Stimulated activated memory B cell treated with anti-CD40 and anti-IgM and Interleukin-4, amounts not matched to agents 10 μg/mL and 1 μg/mL and 100 μg/mL, for 72 hours (primary cell): ENCODE data around the gene RASGRP2.

Source experiments
- ATAC-seq: fragments of 150-1000 bp; cut with Tn5 transposase; 2 replicates; pipeline ENCODE4 v1.10.0; 2021
- H3K27ac Mint-ChIP-seq: one replicate; pipeline ENCODE4 v1.8.0; 2022; ENCODE audit warnings: mild to moderate bottlenecking, mixed read lengths
- H3K27me3 Mint-ChIP-seq: one replicate; pipeline ENCODE4 v1.8.0; 2022; ENCODE audit warnings: mixed read lengths
- H3K36me3 Mint-ChIP-seq: one replicate; pipeline ENCODE4 v1.8.0; 2022; ENCODE audit warnings: mixed read lengths
- H3K4me1 Mint-ChIP-seq: one replicate; pipeline ENCODE4 v1.8.0; 2022; ENCODE audit warnings: mixed read lengths
- H3K4me3 Mint-ChIP-seq: one replicate; pipeline ENCODE4 v1.8.0; 2022; ENCODE audit warnings: mild to moderate bottlenecking, moderate library complexity, mixed read lengths
- H3K9me3 Mint-ChIP-seq: one replicate; pipeline ENCODE4 v1.8.0; 2022; ENCODE audit warnings: mixed read lengths

Gene RASGRP2

DNA sequence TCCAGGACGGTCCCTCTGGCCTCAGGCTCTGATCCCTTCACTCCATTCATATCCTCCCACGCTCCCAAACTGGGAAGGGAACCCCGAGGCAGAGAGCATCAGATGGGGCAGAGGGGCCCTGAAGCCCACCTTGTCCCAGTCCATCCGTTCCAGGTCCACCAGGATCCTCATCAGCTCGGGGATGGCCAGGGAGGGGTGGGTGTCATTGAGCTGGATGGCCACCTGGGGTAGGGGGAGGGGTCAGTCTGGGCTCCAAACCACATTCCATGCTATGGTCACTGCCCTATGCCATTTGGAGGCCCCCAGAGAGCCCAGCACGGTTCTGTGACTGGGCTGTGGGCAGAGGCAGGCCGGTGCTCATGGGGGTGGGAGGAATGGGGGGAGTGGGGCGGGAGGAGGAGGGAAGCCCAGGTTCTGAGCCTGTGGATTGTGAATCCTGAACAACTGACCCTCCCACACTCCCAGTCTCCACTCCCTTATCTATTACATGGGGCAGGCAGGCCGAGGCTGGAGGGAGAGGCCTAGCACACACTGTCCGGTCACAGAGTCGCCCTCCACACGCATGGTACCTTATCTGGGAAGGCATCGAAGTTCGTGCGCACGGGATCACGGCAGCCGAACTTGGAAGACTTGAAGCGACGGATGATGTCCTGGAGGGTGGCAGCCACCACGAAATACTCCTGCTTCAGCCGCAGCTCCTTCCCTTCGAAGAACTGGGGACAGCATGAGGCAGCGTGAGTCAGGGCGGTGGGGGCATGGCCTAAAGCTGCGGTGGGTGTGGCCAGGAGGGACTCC lies 10.4 kb upstream of the RASGRP2 start:
- Mint-ChIP-seq H3K4me3 (no peak overlapping the region), H3K9me3 (no peaks in the 10 kb centered on the region), H3K27ac (no peak overlapping the region), H3K4me1 (peaks cover 30% of the 10 kb centered on the region), H3K36me3 (peaks cover 31% of the 10 kb centered on the region), H3K27me3 (no peaks in the 10 kb centered on the region)
- ATAC-seq, result no peak

DNA sequence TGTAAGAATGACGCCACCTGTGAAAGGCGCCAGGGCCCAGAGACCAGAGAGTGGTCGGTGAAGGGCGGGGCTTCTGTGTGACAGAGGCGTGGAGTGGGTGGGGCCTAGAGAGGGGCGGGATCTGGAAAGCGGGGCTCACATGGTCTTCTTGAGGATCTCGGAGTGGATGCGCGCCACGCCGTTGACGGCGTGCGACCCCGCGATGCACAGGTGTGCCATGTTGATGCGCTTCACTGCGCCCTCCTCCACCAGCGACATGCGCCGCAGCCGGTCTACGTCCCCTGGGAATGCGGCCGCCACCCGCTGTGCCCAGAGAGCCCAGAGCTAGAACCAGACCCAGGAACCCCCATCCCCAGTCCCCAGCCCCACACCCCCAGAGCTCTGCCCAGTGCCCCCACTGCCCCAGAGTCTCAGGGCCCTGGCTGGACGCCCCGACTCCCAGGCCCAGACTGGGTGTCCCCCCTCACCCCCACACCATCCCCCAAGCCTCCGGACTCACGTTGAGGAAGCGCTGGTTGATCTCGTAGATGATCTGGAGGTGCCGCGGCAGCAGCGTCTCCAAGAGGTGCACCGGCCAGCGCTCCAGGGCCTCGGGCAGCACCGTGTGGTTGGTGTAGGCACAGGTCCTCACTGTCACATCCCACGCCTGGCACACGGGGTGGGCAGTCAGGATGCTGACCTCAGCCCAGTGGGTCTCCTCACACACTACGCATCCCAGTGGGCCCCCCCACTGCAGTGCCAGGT lies 9.6 kb upstream of the RASGRP2 start:
- ATAC-seq, result peak; percentile 6
- Mint-ChIP-seq H3K9me3 (no peaks in the 10 kb centered on the region), H3K27me3 (no peaks in the 10 kb centered on the region), H3K4me3 (no peak overlapping the region), H3K27ac (peak overlapping the region; percentile 21), H3K36me3 (peaks cover 31% of the 10 kb centered on the region), H3K4me1 (peaks cover 33% of the 10 kb centered on the region)

DNA sequence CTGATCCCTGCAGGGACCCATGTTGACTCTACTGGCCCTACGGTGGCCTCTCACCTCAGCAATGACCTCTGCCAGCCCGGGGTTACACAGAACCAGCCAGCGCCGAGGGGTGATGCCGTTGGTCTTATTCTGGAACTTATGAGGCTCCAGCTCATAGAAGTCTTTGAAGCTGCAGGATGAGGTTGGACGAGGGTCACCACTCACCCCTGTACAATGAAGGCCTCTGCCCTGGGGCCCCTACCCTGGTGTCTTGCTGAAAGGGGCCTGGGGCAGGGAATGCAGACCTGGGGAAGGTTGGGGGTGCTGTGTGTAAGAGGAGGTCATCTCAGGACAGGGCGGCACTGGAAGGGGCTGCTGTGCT lies 9.1 kb upstream of the RASGRP2 start:
- Mint-ChIP-seq H3K4me1 (peaks cover 38% of the 10 kb centered on the region), H3K36me3 (peaks cover 36% of the 10 kb centered on the region), H3K27ac (peak overlapping the region; percentile 21), H3K27me3 (no peaks in the 10 kb centered on the region), H3K4me3 (no peak overlapping the region), H3K9me3 (no peaks in the 10 kb centered on the region)
- peak; percentile 18 for ATAC-seq

DNA sequence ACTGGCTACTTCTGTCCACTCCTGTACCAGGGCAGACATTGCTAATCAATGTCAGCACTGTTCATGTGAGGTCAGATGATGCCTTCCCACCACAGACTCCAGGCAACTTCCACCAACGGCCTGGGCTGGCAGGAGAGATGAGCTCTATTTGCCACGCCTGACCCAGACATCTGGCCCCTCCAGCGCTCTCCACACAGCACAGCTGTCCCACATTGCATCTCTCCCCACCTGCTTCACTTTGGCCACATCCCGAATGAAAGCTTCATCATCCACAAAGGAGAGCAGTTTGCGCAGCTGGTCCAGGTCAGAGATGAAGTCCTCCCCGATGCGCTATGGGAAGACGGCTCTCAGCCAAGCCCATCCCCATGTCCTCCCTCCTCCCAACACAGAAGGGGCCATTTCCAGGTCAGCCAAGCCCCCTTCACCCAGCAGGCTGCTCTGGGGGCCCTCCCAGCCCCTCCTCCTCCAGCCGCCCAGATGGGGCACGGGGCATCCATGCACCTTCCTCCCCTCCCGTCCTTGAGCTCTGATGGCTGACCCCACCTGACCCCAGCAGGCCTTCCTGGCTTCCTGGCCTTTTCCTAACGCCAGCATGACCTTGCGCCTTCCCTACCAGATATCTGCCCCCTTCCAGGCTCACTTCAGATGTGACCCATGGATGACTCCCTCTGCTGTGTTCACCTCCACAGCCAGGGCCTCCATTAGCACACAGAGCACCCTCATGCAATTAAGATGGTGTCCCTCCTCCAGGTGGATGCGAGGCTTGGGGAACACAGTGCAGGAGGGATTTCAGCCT lies 8.4 kb upstream of the RASGRP2 start:
- Mint-ChIP-seq H3K4me3 (no peak overlapping the region), H3K27me3 (no peaks in the 10 kb centered on the region), H3K4me1 (peaks cover 42% of the 10 kb centered on the region), H3K9me3 (no peaks in the 10 kb centered on the region), H3K27ac (peak overlapping the region; percentile 21), H3K36me3 (peaks cover 37% of the 10 kb centered on the region)
- ATAC-seq, result no peak

DNA sequence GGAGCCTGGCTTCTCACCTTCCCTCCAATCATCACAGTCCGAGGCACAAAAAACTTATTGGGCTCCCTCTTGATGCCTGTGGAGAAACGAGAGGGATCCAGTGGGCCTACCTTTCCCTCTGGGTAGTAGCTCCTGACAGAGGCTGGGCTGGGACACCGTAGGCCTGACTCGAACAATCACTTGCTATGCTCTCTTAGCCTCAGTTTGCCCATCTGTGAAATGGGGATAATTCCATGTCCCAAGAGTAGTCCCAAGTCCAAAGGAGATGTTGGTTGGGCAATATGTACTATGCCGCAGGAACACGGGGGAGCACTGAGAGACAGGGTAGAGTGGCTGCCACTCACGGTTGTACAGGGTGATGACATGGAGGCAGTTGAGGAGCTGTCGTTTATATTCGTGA lies 7.6 kb upstream of the RASGRP2 start:
- Mint-ChIP-seq H3K4me3 (no peak overlapping the region), H3K36me3 (peaks cover 37% of the 10 kb centered on the region), H3K27me3 (no peaks in the 10 kb centered on the region), H3K27ac (no peak overlapping the region), H3K9me3 (no peaks in the 10 kb centered on the region), H3K4me1 (peaks cover 42% of the 10 kb centered on the region)
- no peak for ATAC-seq

DNA sequence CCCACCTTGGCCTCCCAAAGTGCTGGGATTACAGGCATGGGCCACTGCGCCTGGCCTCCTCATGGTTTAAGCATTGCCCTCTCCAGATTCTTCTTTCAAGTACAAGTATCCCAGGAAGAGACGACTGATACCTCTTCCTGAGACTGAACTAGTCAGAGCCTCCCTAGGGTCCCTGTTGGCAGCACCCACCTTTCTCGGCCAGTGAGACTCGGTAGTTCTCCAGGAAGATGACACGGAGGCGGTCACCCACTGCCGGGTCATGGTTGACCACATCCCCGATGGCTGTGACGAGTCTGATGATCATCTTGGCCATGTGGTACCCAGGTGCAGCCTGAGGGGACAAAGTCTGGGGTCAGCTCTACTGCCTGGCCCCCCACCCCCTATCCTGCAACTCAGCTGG lies 7.2 kb upstream of the RASGRP2 start:
- Mint-ChIP-seq H3K4me3 (no peak overlapping the region), H3K27ac (peak overlapping the region; percentile 38), H3K36me3 (peaks cover 37% of the 10 kb centered on the region), H3K9me3 (no peaks in the 10 kb centered on the region), H3K27me3 (no peaks in the 10 kb centered on the region), H3K4me1 (peaks cover 47% of the 10 kb centered on the region)
- no peak for ATAC-seq

DNA sequence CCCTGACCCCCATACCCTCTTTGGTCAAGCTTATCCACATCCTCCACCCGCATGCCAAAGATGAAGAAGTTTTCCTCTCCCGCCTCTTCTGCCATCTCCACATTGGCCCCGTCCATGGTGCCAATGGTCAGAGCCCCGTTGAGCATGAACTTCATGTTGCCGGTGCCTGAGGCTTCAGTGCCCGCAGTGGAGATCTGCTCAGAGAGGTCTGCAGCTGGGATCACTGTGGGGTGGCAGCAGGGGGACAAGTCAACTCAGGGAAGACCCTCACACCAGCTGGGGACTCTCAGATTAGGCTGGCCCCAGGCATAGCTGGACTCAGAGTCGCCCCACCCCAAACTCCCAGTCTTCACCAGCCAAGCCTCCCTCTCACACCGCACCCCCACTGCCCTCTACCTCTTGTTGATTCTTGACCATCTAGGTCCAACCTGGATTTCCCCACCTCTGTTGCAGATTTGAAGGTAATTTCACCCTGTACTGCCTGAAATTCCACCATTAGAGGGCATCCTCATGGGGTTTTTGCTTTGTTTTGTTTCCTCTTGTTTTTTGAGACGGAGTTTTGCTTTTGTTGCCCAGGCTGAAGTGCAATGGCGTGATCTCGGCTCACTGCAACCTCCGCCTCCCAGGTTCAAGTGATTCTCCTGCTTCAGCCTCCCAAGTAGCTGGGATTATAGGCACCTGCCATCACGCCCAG lies 6.6 kb upstream of the RASGRP2 start:
- H3K27me3 Mint-ChIP-seq, result no peaks in the 10 kb centered on the region
- no peak overlapping the region for H3K4me3 Mint-ChIP-seq
- peaks cover 37% of the 10 kb centered on the region for H3K36me3 Mint-ChIP-seq
- no peaks in the 10 kb centered on the region for H3K9me3 Mint-ChIP-seq
- peaks cover 51% of the 10 kb centered on the region for H3K4me1 Mint-ChIP-seq
- ATAC-seq, result no peak
- H3K27ac Mint-ChIP-seq, result peak overlapping the region; percentile 38

DNA sequence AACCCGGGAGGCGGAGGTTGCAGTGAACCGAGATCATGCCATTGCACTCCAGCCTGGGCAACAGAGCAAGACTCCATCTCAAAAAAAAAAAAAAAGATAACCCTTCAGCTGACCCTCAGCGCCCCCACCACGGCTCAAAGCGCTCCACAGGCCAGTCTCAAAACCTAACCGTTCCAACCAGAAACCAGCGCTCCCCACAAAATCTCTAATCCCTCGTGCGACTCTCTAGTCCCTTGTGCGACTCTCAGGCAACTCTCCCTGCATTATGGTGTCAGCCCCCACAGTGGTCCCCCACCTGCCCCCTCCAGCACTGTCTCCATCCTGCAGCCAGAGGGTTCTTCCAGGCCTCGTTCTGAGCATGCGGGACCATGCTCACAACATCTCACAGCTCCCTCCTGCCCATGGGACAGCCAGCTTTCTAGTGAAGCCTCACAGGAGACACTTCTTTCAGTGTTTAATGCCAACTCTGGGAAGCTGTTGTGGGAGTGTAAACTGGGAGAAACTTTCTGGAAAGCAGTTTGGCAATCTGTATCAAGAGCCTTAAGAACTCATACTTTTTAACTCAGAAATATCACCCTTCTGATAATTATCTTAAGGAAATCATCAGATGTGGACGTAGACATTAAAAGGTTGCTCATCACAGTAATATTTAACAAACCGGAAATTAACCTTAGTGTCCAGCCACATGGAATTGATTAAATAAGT lies 4.2 kb upstream of the RASGRP2 start:
- no peak for ATAC-seq
- H3K27me3 Mint-ChIP-seq, result no peaks in the 10 kb centered on the region
- no peaks in the 10 kb centered on the region for H3K9me3 Mint-ChIP-seq
- peaks cover 61% of the 10 kb centered on the region for H3K4me1 Mint-ChIP-seq
- H3K27ac Mint-ChIP-seq, result peak overlapping the region; percentile 48
- peaks cover 31% of the 10 kb centered on the region for H3K36me3 Mint-ChIP-seq
- peak overlapping the region; percentile 18 for H3K4me3 Mint-ChIP-seq

DNA sequence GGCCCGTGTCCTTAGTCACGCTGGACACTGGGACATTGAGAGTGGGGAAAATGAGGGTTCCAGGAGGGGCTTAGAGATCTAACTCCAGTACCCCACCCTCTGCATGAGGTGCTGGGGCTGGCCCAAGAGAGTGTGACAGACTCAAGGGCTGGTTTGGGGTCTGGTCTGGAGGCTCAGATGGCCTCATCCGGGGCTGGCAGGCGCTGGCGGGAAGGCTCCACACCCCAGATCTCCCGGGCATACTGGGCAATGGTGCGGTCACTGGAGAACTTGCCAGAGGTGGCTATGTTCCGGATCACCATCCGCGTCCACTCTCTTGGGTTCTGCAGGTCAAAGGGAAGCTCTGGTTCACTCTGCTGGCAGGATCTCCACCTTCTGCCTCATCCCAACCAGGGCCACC lies 2.5 kb upstream of the RASGRP2 start:
- Mint-ChIP-seq H3K9me3 (no peaks in the 10 kb centered on the region), H3K36me3 (peaks cover 17% of the 10 kb centered on the region), H3K27me3 (no peaks in the 10 kb centered on the region), H3K4me1 (peaks cover 61% of the 10 kb centered on the region), H3K4me3 (peak overlapping the region; percentile 86), H3K27ac (peak overlapping the region; percentile 94)
- ATAC-seq, result no peak

DNA sequence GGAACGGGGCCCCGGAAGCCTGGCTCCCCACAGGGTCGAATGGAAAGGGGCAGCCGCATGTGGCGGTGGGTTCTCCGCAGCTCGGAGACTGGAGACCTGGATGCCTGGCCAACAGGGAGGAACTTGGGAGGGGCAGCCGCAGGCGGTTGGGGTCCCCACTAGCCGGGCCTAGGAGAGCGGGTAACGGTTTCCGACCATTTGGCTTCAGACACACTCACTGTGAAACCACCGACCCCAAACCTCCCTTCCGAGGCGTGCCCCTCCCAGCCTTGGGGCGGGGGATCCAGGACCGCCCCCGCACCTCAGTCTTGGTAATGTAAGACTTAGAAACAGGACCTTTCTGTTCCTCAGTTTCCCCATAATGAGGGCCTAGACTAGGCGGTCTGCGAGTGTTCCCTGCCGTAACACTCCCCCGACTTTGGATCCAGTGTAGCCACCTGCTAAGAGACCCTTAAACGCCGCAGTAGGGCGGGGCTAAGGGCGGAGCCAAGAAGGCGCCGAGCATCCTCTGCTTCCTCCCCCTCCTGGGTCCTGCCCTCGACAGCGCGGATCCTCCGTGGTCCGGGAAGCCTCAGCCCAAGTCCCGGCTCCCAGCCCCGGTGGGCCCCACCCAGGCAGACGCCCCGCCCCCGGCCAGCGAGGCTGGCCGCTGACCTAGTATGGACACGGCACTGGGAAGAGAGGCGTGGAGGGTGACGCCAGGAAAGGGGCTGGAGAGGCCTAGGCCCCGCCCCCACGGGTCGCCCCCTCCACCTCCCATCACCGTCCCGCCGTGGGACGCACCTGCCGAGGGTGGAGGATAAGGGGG lies 1.8 kb upstream of the RASGRP2 start:
- no peaks in the 10 kb centered on the region for H3K9me3 Mint-ChIP-seq
- ATAC-seq, result peak; percentile 64
- H3K27ac Mint-ChIP-seq, result peak overlapping the region; percentile 94
- H3K27me3 Mint-ChIP-seq, result no peaks in the 10 kb centered on the region
- peaks cover 62% of the 10 kb centered on the region for H3K4me1 Mint-ChIP-seq
- H3K4me3 Mint-ChIP-seq, result peak overlapping the region; percentile 86
- peaks cover 16% of the 10 kb centered on the region for H3K36me3 Mint-ChIP-seq

DNA sequence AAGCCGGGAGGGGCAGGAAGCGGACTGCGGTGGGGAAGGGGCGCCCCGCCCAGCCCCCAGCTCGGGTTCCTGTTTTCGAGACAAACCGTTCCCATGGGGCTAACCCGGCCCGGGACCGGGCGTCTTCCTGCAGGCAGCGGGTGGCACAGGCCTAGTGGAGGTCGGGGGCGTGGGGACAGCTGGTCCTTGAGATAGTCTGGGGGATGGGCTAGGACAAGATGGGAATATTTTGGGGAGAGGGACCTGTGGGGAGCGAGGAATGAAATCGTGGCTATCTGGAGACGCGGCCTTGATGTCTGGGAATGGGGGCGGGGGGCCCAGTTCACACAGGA lies 1.2 kb upstream of the RASGRP2 start:
- Mint-ChIP-seq H3K36me3 (peaks cover 15% of the 10 kb centered on the region), H3K4me3 (peak overlapping the region; percentile 86), H3K27ac (peak overlapping the region; percentile 94), H3K4me1 (peaks cover 57% of the 10 kb centered on the region), H3K27me3 (no peaks in the 10 kb centered on the region), H3K9me3 (no peaks in the 10 kb centered on the region)
- peak; percentile 72 for ATAC-seq

DNA sequence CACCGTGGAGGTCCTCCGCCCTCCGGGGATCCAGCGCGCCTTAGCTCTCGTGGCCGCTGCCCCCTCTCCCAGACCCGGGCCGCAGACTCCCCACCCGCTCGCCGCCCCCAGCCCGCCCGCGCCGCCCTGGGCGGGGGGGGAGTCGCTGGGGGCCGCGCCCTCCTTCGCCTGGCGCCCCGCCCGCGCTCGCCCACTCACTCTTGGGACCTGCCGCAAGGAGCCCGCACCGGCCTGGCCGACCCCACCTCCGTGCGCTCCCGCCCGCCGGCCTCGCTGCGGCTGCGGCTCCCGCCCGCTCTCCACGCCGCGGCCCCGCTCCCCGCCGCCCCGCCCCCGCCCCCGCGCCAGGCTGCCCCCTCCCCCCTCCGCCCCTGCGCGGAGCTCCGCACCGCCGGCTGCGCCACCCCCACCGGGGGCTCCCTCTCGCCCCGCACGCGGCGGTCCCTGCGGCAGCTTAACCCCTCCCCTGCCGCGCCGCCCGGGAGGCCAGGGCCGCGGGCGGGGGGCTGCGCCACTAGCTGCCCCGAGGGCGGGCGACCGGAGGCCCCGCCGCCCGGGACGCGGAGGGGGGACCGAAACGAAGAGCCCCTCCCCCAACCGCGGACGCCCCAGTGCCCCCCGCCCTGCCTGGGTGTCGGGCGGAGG lies 724 bp upstream of the RASGRP2 start:
- Mint-ChIP-seq H3K4me3 (peak overlapping the region; percentile 86), H3K36me3 (peaks cover 15% of the 10 kb centered on the region), H3K27ac (peak overlapping the region; percentile 94), H3K9me3 (no peaks in the 10 kb centered on the region), H3K27me3 (no peaks in the 10 kb centered on the region), H3K4me1 (peaks cover 52% of the 10 kb centered on the region)
- peak; percentile 5 for ATAC-seq

DNA sequence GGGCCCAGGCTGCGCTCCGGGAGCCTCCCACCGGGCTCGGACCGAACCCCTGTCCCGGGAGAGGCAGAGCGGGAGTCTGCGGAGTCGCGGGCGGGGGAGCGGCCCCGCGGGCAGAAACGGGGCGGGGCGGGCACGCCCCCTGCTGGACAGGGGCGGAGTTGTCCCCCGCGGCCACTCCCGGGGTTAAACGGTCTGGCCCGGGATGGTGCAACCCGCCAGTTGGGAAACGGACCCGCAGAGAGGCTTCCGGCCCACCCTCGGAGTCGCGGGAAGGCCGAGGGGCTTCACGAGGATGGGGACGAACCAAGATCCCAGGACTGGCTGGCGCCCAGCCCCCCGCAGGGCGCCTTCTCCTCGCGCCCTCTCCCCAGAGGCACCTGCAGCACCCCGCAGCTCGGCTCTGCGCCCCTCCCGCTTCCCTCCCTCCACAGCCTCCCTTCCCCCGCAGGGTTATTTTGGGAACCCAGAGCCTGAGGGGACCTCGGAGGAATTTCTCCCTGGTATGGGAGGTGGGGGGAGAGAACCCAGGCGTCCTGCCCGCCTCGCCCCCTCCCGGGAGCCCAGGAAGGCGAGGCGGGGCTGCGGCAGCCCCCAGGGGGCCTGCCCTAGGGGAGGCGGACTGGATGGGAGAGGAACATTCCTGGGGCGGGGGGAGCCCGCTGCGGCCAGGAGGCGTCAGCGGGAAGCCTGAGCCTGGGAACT lies 902 bp downstream of the RASGRP2 start:
- peak; percentile 28 for ATAC-seq
- Mint-ChIP-seq H3K9me3 (no peaks in the 10 kb centered on the region), H3K4me3 (peak overlapping the region; percentile 84), H3K4me1 (peaks cover 42% of the 10 kb centered on the region), H3K27ac (peak overlapping the region; percentile 84), H3K27me3 (no peaks in the 10 kb centered on the region), H3K36me3 (peaks cover 18% of the 10 kb centered on the region)
